Fibroblast of pulmonary artery (primary cell): ENCODE results near the gene ALDH1A1.

Experiments used
- DNase-seq: peaks from one replicate; pipeline ENCODE4 v3.0.0-alpha.2; 2010; ENCODE audit warnings: low read depth
- H3K4me3 ChIP-seq: replicated peaks from 2 replicates; pipeline ENCODE4 v1.5.1; 2011; ENCODE audit warnings: low read depth, mild to moderate bottlenecking, control low read depth, low read length, moderate library complexity
- CTCF ChIP-seq: IDR thresholded peaks from 2 replicates; pipeline ENCODE4 v1.5.1; 2011; ENCODE audit warnings: mild to moderate bottlenecking, control low read depth, low read length, inconsistent platforms; ENCODE audit errors: missing control alignments

ALDH1A1 gene

DNA sequence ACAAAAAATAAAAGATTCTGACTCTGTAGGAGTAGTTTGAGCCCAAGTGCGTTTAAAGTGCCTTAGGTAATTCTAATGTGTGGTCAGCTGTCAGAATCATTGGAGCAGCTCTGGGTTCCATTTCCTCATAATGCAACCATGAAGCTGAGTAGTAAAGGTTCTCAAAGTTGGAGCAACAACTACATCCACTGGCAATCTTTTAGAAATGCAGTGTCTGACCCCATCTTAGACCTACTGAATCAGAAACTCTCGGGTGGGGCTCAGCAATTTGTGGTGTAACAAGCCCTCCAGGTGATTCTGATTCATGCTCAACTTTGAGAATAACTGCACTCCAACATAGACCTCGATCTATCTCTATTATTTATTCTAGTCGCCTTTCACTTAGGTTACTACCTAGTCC, 7.6 kb upstream of the ALDH1A1 start:
- TF ChIP-seq CTCF: no peak
- no peak overlapping the region for H3K4me3 ChIP-seq
- peak; percentile 14 for DNase-seq

- no peak overlapping the region for H3K4me3 ChIP-seq
- DNase-seq: no peak
- no peak for TF ChIP-seq CTCF
These were observed 5.8 kb upstream of the ALDH1A1 start for GRCh38 chr9:72958485-72959281.

- TF ChIP-seq CTCF: no peak
- no peak for DNase-seq
These were observed 2.7 kb upstream of the ALDH1A1 start for GRCh38 chr9:72955571-72955970.

DNA sequence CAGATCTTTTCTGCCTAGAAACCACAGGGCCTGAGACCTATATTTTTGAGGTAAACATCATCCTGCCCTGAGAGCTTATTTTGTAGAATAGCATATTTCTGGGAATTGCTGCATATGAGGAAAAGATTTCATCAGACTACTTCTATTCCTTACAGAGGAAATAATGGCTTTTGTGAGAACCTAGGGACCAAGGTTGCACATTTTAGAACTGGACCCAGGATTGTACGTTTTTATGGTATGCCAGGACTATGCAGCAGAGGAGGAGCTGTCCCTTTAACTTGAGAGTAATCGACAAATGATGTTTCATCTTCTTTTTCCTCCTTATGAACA, 2.2 kb upstream of the ALDH1A1 start:
- DNase-seq: no peak
- no peak for TF ChIP-seq CTCF
- no peak overlapping the region for H3K4me3 ChIP-seq

More at GRCh38 chr9:72955571-72955970, 2.7 kb upstream of the ALDH1A1 start:
- no peak overlapping the region for H3K4me3 ChIP-seq

DNA sequence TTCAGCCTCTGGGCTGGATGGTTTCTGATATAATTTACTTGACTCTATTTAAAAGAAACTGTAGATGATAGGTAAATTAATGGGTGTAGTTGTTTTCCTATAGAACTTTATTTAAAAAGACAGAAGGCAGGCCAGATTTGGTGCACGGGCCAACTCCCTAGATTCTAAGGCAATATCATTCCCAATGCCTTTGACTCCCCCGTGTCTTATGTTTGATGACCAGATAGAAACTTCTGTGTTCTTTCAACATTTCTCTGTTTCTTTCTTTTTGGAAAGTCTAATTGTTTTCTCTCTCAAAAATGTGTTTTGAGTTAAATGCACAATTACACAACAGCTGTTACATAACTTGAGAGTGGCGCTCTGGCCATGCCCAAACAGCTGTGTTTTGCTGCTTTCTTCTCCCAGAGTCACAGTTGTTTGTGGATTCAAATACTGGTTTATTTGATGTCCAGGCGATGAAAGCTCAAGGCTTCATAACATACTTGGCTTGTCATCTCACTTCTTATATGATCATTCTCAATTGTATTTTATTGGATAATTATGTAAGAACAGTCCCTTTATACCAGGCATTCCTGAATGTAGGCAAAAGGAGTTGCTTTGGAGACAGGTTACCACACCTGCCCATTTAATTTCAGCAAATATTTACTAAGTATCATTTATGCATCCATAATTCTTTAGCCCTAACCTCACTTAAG, 1.7 kb upstream of the ALDH1A1 start:
- no peak for TF ChIP-seq CTCF
- DNase-seq: peak; percentile 49
- no peak overlapping the region for H3K4me3 ChIP-seq

GRCh38 chr9:72952381-72952690, 517 bp downstream of the ALDH1A1 start:
- no peak for DNase-seq
- no peak overlapping the region for H3K4me3 ChIP-seq
- TF ChIP-seq CTCF: no peak
